Activated CD8-positive, alpha-beta memory T cell treated with anti-CD3 and anti-CD28 coated beads, Interleukin-2, amount 50 U/mL, for 4 hours (primary cell): Measurements from ENCODE around the gene UBIAD1.

ENCODE experiments used
- DNase-seq: peaks from one replicate; pipeline ENCODE4 v3.0.0-alpha.2; 2020

UBIAD1 gene

GRCh38 chr1:11314959-11315358 is 42.0 kb downstream of the UBIAD1 start:
- no peak for DNase-seq

- DNase-seq, result no peak
Measured at GRCh38 chr1:11316701-11317100, 43.7 kb downstream of the UBIAD1 start.

GRCh38 chr1:11318982-11319381 is 46.0 kb downstream of the UBIAD1 start:
- no peak for DNase-seq

GRCh38 chr1:11320153-11320936 is 47.3 kb downstream of the UBIAD1 start:
- DNase-seq, result peak; percentile 47

- DNase-seq, result no peak
Measured at GRCh38 chr1:11321656-11322491, 48.9 kb downstream of the UBIAD1 start.

GRCh38 chr1:11324567-11325165 is 51.7 kb downstream of the UBIAD1 start:
- DNase-seq, result no peak

- DNase-seq, result no peak
Measured at GRCh38 chr1:11326070-11326469, 53.1 kb downstream of the UBIAD1 start.

GRCh38 chr1:11328444-11328843 is 55.4 kb downstream of the UBIAD1 start:
- DNase-seq, result no peak

- no peak for DNase-seq
Measured at GRCh38 chr1:11330411-11330810, 57.4 kb downstream of the UBIAD1 start.

- DNase-seq, result no peak
Measured at GRCh38 chr1:11331036-11331944, 58.3 kb downstream of the UBIAD1 start.

- DNase-seq, result no peak
Measured at GRCh38 chr1:11331945-11332546, 59.0 kb downstream of the UBIAD1 start.

GRCh38 chr1:11333631-11334030 is 60.6 kb downstream of the UBIAD1 start:
- no peak for DNase-seq

GRCh38 chr1:11334261-11334804 is 61.3 kb downstream of the UBIAD1 start:
- DNase-seq, result no peak

- DNase-seq, result no peak
Measured at GRCh38 chr1:11334821-11335220, 61.8 kb downstream of the UBIAD1 start.

GRCh38 chr1:11335417-11336056 is 62.5 kb downstream of the UBIAD1 start:
- DNase-seq, result no peak

GRCh38 chr1:11337580-11338073 is 64.6 kb downstream of the UBIAD1 start:
- peak; percentile 73 for DNase-seq
